ENCODE results near the gene SMARCA2.

Gene SMARCA2

DNA sequence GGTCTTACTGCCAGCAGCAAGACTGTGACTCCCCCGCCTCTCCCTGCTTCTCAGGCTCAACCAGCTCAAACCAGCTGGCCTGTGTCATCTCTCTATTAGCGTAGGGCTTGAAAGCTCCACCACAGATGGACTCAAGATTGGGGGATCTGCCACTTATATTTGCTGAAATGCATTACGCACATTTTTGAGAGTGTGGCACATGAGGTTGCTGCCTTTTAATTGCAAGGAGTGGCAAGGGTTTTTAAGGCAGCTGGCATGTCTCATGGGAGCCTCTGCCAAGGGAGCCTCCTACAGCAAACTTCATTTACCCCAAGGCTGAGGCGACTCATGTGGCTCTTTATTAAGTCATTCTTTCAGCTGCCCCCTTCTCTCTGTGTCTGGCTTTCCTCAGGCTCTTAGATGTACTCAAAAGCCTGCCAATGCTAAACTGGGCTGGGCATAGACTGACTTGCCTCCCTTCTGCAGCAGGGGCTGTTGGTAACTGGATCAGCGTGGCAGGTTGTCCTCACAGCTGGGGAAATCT, 219.3 kb downstream of the SMARCA2 start:
- Histone ChIP-seq H4K20me1 (ENCODE audit: insufficient read depth, low read length) (no peaks in the 10 kb centered on the region), H3K4me3 (ENCODE audit: low read length) (no peak overlapping the region), H3K9me3 (replicated peaks; ENCODE audit: insufficient read depth, low read length) (no peaks in the 10 kb centered on the region), H3K27me3 (replicated peaks; ENCODE audit: insufficient read depth, low read length) (no peaks in the 10 kb centered on the region), H3K4me1 (ENCODE audit: low read length) (peaks cover 13% of the 10 kb centered on the region), H3K27ac (ENCODE audit: low read length) (no peak overlapping the region), H2AFZ (ENCODE audit: low read length) (no peak overlapping the region), H3K4me2 (ENCODE audit: low read depth, low read length) (no peak overlapping the region), H3K9ac (ENCODE audit: low read length) (no peak overlapping the region), H3K9me2 (replicated peaks; ENCODE audit: insufficient read depth, low read length) (no peaks in the 10 kb centered on the region), H3K79me2 (ENCODE audit: low read length) (no peaks in the 10 kb centered on the region), H3F3A (ENCODE audit: insufficient read depth, low read length) (0 out of 2 replicates have a peak, but pooled peaks cover 3% of the 10 kb centered on the region), H3K36me3 (replicated peaks; ENCODE audit: insufficient read depth, low read length) (no peaks in the 10 kb centered on the region)
- TF ChIP-seq EZH2 (optimal IDR thresholded peaks at IDR 0.05; ENCODE audit: low read depth, low read length) (no peak), EZH2phosphoT487 (IDR thresholded peaks at IDR 0.05; ENCODE audit: low read length) (no peak)
- TF ChIP-seq, protein P1, sequence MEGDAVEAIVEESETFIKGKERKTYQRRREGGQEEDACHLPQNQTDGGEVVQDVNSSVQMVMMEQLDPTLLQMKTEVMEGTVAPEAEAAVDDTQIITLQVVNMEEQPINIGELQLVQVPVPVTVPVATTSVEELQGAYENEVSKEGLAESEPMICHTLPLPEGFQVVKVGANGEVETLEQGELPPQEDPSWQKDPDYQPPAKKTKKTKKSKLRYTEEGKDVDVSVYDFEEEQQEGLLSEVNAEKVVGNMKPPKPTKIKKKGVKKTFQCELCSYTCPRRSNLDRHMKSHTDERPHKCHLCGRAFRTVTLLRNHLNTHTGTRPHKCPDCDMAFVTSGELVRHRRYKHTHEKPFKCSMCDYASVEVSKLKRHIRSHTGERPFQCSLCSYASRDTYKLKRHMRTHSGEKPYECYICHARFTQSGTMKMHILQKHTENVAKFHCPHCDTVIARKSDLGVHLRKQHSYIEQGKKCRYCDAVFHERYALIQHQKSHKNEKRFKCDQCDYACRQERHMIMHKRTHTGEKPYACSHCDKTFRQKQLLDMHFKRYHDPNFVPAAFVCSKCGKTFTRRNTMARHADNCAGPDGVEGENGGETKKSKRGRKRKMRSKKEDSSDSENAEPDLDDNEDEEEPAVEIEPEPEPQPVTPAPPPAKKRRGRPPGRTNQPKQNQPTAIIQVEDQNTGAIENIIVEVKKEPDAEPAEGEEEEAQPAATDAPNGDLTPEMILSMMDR (IDR thresholded peaks at IDR 0.05; ENCODE audit: low read length) = no peak
- no peak for DNase-seq

DNA sequence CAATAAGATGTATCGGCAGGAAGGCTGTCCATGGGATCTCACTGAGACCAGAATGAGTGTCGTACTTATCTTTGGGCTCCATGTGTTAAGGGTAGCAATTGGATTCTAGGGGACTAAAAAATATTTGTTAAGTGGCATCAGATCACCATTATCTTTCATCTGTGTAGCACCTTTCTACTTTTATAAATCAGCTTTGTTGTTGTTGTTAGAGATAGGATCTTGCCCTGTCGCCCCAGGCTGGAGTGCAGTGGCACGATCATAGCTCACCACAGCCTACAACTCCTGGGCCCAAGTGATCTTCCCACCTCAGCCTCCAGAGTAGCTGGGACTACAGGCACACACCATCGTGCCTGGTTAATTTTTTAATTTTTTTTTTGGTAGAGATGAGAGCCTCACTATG, 220.5 kb downstream of the SMARCA2 start:
- no peaks in the 10 kb centered on the region for H3K79me2 ChIP-seq (ENCODE audit: low read length)
- H3K9me3 ChIP-seq (replicated peaks; ENCODE audit: insufficient read depth, low read length) = no peaks in the 10 kb centered on the region
- no peak overlapping the region for H2AFZ ChIP-seq (ENCODE audit: low read length)
- H3K36me3 ChIP-seq (replicated peaks; ENCODE audit: insufficient read depth, low read length) = no peaks in the 10 kb centered on the region
- no peaks in the 10 kb centered on the region for H4K20me1 ChIP-seq (ENCODE audit: insufficient read depth, low read length)
- H3K4me2 ChIP-seq (ENCODE audit: low read depth, low read length) = no peak overlapping the region
- H3K4me3 ChIP-seq (ENCODE audit: low read length) = no peak overlapping the region
- no peaks in the 10 kb centered on the region for H3K27me3 ChIP-seq (replicated peaks; ENCODE audit: insufficient read depth, low read length)
- H3K9me2 ChIP-seq (replicated peaks; ENCODE audit: insufficient read depth, low read length) = no peaks in the 10 kb centered on the region
- DNase-seq = no peak
- no peaks in the 10 kb centered on the region for H3F3A ChIP-seq (ENCODE audit: insufficient read depth, low read length)
- no peak overlapping the region for H3K9ac ChIP-seq (ENCODE audit: low read length)
- TF ChIP-seq EZH2 (optimal IDR thresholded peaks at IDR 0.05; ENCODE audit: low read depth, low read length) (no peak), EZH2phosphoT487 (IDR thresholded peaks at IDR 0.05; ENCODE audit: low read length) (no peak)
- TF ChIP-seq, protein P1 (IDR thresholded peaks at IDR 0.05; ENCODE audit: low read length) = no peak
- H3K27ac ChIP-seq (ENCODE audit: low read length) = no peak overlapping the region
- H3K4me1 ChIP-seq (ENCODE audit: low read length) = 0 out of 2 replicates have a peak, but pooled peaks cover under 1% of the 10 kb centered on the region

DNA sequence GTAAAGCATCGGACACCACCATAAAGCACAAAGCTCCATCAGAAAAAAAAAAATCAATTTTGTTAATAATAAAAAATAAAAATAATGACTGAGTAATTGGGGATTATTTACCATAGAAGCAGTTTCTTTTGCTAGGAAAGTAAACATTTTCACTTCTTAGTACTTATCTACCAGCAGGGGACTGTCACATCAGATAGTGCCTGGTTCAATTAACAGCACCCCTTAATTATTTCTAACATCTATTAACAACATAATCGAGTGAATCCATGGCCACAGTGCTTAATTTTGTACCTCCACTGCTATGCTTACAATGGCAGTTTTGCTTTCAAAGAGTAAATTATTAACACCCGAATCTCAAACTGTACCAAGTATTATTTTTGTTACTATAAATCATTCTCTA, 221.7 kb downstream of the SMARCA2 start:
- Histone ChIP-seq H3K79me2 (ENCODE audit: low read length) (no peaks in the 10 kb centered on the region), H3K4me2 (ENCODE audit: low read depth, low read length) (no peak overlapping the region), H3K4me1 (ENCODE audit: low read length) (no peaks in the 10 kb centered on the region), H4K20me1 (ENCODE audit: insufficient read depth, low read length) (no peaks in the 10 kb centered on the region), H3F3A (ENCODE audit: insufficient read depth, low read length) (no peaks in the 10 kb centered on the region), H3K4me3 (ENCODE audit: low read length) (no peak overlapping the region), H3K36me3 (replicated peaks; ENCODE audit: insufficient read depth, low read length) (no peaks in the 10 kb centered on the region), H3K9me3 (replicated peaks; ENCODE audit: insufficient read depth, low read length) (no peaks in the 10 kb centered on the region), H3K27ac (ENCODE audit: low read length) (no peak overlapping the region), H2AFZ (ENCODE audit: low read length) (no peak overlapping the region), H3K9me2 (replicated peaks; ENCODE audit: insufficient read depth, low read length) (no peaks in the 10 kb centered on the region), H3K9ac (ENCODE audit: low read length) (no peak overlapping the region), H3K27me3 (replicated peaks; ENCODE audit: insufficient read depth, low read length) (no peaks in the 10 kb centered on the region)
- TF ChIP-seq EZH2phosphoT487 (IDR thresholded peaks at IDR 0.05; ENCODE audit: low read length) (no peak), EZH2 (optimal IDR thresholded peaks at IDR 0.05; ENCODE audit: low read depth, low read length) (no peak)
- DNase-seq = no peak

GRCh38 chr9:2241461-2241835, 226.3 kb downstream of the SMARCA2 start:
- H3K4me3 ChIP-seq (ENCODE audit: low read length) = peak overlapping the region; percentile 70

More at GRCh38 chr9:2241461-2241835, 226.3 kb downstream of the SMARCA2 start:
- Histone ChIP-seq H3K36me3 (replicated peaks; ENCODE audit: insufficient read depth, low read length) (no peaks in the 10 kb centered on the region), H3K27me3 (replicated peaks; ENCODE audit: insufficient read depth, low read length) (no peaks in the 10 kb centered on the region), H3K9me3 (replicated peaks; ENCODE audit: insufficient read depth, low read length) (no peaks in the 10 kb centered on the region), H3F3A (ENCODE audit: insufficient read depth, low read length) (no peaks in the 10 kb centered on the region), H4K20me1 (ENCODE audit: insufficient read depth, low read length) (no peaks in the 10 kb centered on the region), H3K27ac (ENCODE audit: low read length) (no peak overlapping the region), H3K9me2 (replicated peaks; ENCODE audit: insufficient read depth, low read length) (no peaks in the 10 kb centered on the region), H3K4me2 (ENCODE audit: low read depth, low read length) (peak overlapping the region; percentile 84; the same call in 1 of the 2 replicates), H3K4me1 (ENCODE audit: low read length) (peaks cover 6% of the 10 kb centered on the region; the same call in 1 of the 2 replicates), H2AFZ (ENCODE audit: low read length) (peak overlapping the region; percentile 79), H3K79me2 (ENCODE audit: low read length) (no peaks in the 10 kb centered on the region), H3K9ac (ENCODE audit: low read length) (peak overlapping the region; percentile 53; the same call in 1 of the 2 replicates)
- no peak for TF ChIP-seq EZH2phosphoT487 (IDR thresholded peaks at IDR 0.05; ENCODE audit: low read length)
- TF ChIP-seq, protein P1 (IDR thresholded peaks at IDR 0.05; ENCODE audit: low read length) = 0 out of 2 replicates have a peak, but pooled peaks have one; percentile 14
- DNase-seq = peak; percentile 23

Measured in MM.1S (cell line).